ENCODE data around the gene SPANXA2.
"Not testable (repeated sequence)": the region's sequence is repeated elsewhere in the genome, so short reads cannot be mapped to it uniquely, and the experiment has no call there.

The SPANXA2 gene

GRCh38 chrX:141589408-141589807, at the start of gene SPANXA2:
Gene SPANXA2 (plus strand): TSS chrX:141589708. CDS start chrX:141589768, 60 bp downstream.
- H3K27ac ChIP-seq, result not testable (repeated sequence)

DNA sequence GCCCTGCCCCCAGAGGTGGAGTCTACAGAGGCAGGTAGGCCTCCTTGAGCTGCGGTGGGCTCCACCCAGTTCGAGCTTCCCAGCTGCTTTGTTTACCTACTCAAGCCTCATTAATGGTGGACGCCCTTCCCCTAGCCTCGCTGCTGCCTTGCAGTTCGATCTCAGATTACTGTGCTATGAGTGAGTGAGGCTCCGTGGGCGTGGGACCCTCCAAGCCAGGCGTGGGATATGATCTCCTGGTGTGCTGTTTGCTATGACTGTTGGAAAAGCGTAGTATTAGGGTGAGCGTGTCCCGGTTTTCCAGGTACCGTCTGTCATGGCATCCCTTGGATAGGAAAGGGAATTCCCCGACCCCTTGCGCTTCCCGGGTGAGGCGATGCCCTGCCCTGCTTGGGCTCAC, 47.0 kb upstream of the SPANXA2 start:
- H3K27ac ChIP-seq, result not testable (repeated sequence)

- H3K27ac ChIP-seq, result not testable (repeated sequence)
Observed at GRCh38 chrX:141584638-141585037, 4.9 kb upstream of the SPANXA2 start, which contains the start of gene SPANXA1. Gene SPANXA1 (minus strand): TSS chrX:141584738. CDS start chrX:141584678, 60 bp downstream.

GRCh38 chrX:141609111-141609510, 19.6 kb downstream of the SPANXA2 start:
- TF ChIP-seq CTCF (conservative IDR thresholded peaks at IDR 0.05), result no peak
- no peak overlapping the region for H3K27ac ChIP-seq

- no peak for TF ChIP-seq CTCF (conservative IDR thresholded peaks at IDR 0.05)
- H3K27ac ChIP-seq, result no peak overlapping the region
Observed at GRCh38 chrX:141619336-141619735, 29.8 kb downstream of the SPANXA2 start.

GRCh38 chrX:141632124-141632523, 42.6 kb downstream of the SPANXA2 start:
- TF ChIP-seq CTCF (conservative IDR thresholded peaks at IDR 0.05), result no peak
- no peak overlapping the region for H3K27ac ChIP-seq

- no peak for TF ChIP-seq CTCF (conservative IDR thresholded peaks at IDR 0.05)
Observed at GRCh38 chrX:141638550-141638949, 49.0 kb downstream of the SPANXA2 start.

More at GRCh38 chrX:141638550-141638949, 49.0 kb downstream of the SPANXA2 start:
- no peak overlapping the region for H3K27ac ChIP-seq
